ENCODE results near the gene C9orf152.
"Not testable (repeated sequence)": the region's sequence is repeated elsewhere in the genome, so short reads cannot be mapped to it uniquely, and the experiment has no call there.

The C9orf152 gene

GRCh38 chr9:110214586-110215355 lies 6.8 kb upstream of the C9orf152 start:
- no peak for DNase-seq (ENCODE audit: low spot score)

DNA sequence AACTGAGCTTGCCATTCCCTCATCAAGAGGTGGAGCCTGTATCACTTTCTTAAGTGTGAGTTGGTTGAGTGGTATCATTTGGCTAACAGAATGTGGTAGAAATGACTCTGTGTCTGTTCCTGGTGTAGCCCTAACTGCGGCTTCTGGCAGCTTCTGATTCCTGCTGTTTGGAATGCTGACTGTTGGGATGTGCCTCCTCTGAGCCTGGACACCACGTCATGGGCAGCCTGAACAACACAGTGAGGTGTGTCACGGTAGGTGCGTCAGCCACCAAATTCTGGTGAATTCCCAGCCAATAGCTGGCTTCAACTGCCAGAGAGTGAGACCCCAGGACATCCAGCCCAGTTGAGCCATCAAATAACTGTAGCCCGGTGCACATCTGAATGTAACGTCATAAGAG lies 6.1 kb upstream of the C9orf152 start:
- DNase-seq (ENCODE audit: low spot score) = no peak

- no peak for DNase-seq (ENCODE audit: low spot score)
These were observed 5.6 kb upstream of the C9orf152 start for GRCh38 chr9:110213413-110214044.

DNA sequence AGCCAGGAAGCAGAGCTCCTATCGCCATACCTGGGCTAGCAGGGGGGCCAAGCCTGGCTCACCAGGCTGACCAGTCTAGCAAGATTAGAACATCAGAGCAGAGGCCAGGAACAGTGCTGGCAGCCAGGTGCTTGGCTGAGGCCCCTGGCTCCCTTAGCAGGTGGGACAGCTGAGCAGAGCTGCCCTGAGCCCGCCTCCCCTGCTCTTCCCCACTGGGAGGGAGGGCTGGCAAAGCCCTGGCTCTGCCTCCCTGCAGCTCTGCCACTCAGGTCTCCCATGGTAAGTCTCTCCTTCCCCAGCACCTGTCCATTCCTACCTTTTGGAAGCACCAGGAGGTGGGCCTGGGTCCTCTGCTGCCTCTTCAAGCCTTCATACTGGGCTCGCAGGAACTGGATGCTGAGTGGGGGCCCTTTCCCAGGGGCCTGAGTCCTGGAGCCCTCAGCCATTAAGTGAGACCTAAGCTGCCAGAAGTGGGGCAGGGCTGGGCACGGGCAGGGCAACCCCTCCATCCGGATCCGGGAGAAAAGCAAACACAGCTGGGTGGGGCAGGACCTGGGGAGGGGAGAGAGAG lies 803 bp downstream of the C9orf152 start:
- no peak for DNase-seq (ENCODE audit: low spot score)

DNA sequence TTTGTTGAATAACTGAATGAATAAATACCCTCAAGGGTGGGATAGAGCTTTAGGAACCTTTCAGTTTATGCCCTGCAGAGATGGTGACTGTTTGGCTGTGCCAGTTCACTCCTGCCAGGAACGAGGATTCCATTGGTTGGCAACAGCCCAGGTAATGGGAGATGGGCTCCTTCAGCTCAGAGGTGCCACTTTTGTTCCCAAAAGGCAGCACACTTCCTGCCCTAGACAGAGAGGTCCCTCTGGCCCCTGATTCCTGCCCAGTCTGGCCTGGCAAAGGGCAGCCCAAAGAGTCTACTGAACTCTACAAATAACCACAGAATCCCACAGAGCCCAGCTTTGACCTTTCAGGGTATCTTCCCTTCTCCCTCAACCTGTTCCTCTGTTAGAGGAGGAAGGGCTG lies 1.6 kb downstream of the C9orf152 start:
- no peak for DNase-seq (ENCODE audit: low spot score)

- not testable (repeated sequence) for DNase-seq (ENCODE audit: low spot score)
These were observed 2.3 kb downstream of the C9orf152 start for GRCh38 chr9:110205612-110206011.

- DNase-seq (ENCODE audit: low spot score) = no peak
These were observed 5.7 kb downstream of the C9orf152 start for GRCh38 chr9:110202232-110202631.

- no peak for DNase-seq (ENCODE audit: low spot score)
These were observed 8.3 kb downstream of the C9orf152 start for GRCh38 chr9:110199643-110200042.

- no peak for DNase-seq (ENCODE audit: low spot score)
These were observed 9.6 kb downstream of the C9orf152 start for GRCh38 chr9:110198357-110198756.

DNA sequence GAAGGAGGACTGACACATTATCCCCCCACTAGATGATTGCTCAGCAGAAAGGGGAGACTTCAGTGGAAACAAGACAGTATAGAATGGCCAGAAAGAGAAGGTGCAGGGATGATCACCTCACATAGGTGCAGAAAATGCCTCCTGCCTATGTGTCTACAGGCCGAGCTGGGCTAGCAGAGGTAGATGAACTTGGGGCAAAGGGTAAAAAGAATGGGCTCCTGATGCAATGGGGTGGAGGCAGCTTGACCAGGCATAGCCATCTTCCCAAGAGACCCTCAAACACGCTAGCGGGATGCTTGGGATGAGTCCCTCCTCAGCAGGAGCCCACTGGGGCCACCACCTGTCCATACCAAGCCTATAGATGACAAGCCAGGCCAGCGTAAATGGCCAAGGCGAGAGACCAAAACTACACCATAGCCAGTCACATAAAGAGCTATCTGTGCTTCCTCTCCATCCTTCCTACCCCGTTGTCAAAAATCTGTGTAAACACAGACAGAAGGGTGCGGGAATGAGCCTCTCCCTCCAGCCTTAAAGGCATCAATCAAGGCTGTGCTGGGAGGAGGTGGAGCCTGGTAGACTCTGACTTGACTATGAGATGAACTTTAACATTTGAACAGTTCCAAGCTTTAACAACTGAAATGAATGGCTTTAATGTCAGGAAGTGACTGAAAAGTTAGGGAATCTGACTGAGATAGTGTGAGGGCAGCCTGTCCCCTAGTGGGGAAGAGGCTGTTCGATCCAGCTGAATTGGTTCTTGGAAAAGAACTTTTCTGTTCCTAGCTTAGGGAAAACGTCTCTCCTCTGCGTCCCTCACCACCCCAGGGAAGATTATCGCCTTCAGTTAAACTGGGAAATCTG lies 10.4 kb downstream of the C9orf152 start:
- no peak for DNase-seq (ENCODE audit: low spot score)

DNA sequence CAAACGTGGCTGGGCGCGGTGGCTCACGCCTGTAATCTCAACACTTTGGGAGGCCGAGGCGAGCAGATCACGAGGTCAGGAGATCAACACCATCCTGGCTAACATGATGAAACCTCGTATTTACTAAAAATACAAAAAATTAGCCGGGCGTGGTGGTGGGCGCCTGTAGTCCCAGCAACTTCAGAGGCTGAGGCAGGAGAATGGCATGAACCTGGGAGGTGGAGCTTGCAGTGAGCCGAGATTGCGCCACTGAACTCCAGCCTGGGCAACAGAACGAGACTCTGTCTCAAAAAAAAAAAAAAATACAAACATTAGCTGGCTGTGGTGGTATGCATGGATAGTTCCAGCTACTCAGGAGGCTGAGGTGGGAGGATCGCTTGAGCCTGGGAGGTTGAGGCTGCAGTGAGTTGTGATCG lies 11.9 kb downstream of the C9orf152 start:
- not testable (repeated sequence) for DNase-seq (ENCODE audit: low spot score)

DNA sequence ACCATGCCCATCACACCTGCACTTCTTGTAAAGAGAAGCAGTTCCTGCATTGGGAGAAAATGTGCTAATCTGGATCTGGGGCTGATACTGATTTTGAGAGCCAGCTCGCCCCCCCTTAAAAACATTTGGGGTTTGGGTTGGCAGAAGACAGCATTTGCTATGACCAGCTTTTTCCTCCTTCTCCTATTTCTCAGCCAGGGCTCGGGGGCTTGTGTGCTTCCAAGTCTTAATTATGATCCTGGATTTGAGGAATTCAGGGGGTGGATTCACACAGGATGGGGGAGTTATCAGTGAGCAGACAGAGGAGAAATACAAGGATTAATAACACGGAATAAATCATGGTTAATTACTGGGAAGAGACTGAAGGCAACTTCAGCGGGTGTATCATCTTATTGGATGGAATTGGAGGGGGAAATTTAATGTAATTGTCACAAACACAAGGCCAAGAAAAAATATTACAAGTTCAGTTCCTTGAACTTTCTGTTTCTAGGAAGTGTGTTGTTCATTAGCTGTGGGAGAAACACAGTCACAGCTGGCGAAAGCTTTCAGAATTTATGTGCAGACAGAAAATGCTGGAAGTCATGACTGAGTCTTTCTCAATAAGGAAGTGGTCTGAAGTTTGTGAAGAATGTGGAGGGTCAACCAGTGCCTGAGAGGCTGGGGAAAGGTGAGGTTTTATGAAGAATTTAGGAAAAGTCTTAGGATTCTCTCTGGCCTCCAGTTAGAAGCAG lies 15.3 kb downstream of the C9orf152 start:
- DNase-seq (ENCODE audit: low spot score) = no peak

DNA sequence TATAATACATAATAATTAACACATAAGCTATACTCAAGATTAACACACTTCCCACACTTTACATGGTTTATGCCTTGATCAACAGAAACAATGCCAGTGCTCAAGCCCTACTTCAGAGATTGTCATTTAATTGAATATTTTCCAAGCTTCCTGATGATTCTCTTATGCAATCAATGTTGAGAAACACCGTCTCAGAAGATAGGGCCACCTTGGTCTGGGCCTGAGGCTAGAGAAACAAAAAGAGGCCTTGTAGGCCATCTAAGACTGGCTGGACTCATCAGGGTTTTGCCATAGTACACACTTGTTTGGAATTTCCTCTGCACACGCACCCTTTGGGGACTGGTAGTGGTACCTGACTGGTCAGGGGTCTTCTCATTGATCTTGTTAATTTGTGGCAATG lies 16.3 kb downstream of the C9orf152 start:
- DNase-seq (ENCODE audit: low spot score) = no peak

DNA sequence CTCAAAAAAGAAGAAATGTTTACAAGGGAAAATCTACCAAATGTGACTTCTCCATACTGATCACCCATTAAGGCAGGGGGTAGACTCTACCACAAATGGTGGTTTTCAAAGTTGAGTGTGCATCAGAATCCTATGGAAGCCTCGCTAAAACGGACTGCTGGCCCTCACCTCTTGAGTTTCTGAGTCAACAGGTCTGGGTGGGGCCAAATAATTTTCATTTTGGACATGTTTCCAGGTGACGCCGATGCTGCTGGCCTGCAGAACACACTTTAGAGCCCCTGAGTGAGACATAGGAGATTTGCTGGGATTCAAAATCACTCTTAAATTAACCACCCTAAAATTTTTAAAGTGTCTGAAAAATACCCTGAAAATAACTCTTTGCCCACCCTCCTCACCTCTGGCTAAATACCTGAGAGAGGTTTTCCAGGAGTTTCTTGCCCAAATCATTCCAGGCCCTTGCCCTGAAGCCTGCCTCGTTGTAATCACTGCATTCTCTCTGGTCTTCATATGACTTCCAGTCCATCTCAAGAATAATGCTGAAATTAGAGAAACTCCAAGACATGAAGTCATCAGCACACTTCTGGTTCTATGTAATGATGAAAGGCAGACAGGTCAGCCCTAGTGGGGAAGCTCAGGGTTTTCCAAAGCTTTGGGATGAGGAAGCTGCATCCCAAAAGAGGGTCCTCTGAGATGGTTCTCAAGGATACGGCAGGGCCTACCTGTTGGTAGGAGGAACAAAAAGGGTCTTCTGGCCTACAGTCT lies 18.2 kb downstream of the C9orf152 start:
- no peak for DNase-seq (ENCODE audit: low spot score)

DNA sequence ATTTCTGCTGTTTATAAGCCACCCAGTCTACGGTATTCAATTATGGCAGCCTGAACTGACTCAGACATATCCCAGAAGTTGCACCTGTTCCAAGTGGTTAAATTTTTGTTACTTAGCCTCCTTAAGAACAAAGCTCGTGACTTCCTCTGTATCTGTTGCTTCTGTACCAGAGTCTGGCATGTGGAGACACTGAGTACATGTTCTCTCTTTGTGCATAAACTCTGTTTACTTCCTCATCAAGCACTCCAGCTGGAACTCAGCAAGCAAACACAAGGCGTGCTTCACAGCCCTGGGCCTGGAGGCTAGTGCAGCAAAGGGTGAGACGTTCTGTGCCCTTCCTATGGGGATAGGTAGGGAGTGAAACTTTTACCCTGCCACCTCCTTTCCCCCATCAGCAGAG lies 19.0 kb downstream of the C9orf152 start:
- peak; percentile 58 for DNase-seq (ENCODE audit: low spot score)

DNA sequence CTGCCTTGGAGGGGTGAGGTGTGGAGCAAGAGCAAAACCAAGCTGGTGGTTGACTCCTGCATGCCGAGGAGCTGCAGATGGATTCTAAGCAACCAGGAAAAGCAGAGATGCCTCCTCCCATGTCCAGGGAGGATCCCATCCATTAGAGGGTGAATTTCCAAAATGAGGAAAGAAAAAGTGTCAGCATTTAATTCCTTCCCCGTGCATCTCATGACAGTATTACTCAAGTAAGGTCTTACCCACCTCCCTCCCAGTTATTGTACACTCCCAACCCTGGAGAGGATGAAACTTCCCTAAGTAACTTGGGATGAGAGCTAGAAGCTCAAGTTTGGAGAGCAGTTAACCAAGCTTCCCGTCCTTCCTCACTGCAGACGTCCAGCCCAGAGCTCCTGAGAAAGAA lies 19.9 kb downstream of the C9orf152 start:
- DNase-seq (ENCODE audit: low spot score) = no peak

DNA sequence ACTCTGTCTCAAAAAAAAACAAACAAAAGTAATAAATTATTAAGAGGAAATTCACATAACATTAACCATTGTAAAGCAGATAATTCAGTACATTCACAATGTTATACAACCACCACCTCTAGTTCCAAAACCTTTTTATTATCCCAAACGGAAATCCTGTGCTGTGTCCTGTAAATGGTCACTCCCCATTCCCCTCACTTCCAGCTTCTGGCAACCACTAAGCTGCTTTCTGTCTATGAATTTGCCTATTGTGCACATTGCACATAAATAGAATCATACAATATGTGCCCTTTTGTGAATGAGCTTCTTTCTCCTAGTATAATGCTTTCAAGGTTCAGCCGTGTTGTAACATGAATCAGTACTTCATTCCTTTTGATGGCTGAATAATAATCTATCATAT lies 20.8 kb downstream of the C9orf152 start:
- peak; percentile 60 for DNase-seq (ENCODE audit: low spot score)

DNA sequence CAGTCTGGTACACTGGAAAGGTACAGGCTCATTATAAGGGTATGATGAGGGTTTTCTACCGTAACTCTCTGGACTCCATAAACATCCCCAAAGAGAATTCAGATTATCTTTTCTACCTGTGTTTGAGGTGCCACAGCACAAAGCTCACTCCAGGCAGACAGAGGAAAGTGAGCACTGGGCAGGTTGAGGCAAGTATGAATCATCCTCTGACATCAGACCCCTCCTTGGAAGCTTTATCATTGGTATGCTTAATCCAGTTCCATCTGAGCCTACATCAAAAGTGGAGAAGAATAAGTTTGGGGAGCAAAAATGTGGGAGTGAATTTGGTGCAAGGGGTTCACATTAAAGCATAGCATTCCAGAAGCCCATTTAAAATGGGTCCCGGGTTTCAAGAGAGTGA lies 21.7 kb downstream of the C9orf152 start:
- no peak for DNase-seq (ENCODE audit: low spot score)

DNA sequence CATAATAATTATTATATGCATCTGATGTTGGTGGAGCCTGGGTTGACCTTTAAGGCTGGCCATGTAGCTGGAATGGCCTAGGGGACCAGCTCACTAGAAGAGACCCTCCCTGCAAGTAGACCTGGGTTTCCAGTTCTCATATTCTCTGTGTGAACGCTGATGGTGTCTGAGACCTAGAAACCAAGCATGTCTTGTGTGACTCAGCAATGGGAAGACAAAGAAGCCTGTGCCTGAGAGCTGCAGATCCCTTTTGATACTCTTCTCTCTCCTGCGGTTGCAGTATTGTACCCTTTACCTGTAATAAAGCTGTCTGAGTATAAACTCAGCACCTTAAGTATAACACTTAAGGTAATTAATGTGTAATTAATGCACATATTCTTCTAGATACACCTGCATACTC lies 22.2 kb downstream of the C9orf152 start:
- no peak for DNase-seq (ENCODE audit: low spot score)

GRCh38 chr9:110183208-110184145 lies 24.5 kb downstream of the C9orf152 start:
- DNase-seq (ENCODE audit: low spot score) = peak; percentile 59
